Mesothelial cell of epicardium (in vitro differentiated cells): Measurements from ENCODE around the gene SFMBT2. TPM values are rescaled to one million over a fixed set of nuclear protein-coding genes. Genes with fewer than 3 reads are reported as not detected.

Experiments used
- DNase-seq, 2 experiments: peaks; one replicate each; pipeline ENCODE4 v3.0.0; 2021; ENCODE audit warnings: low spot score in 2 of 2; ENCODE audit not compliant: unreplicated experiment in 2 of 2
- H3K27ac Mint-ChIP-seq: 2 replicates; pipeline ENCODE4 v1.8.0; 2021; ENCODE audit warnings: mixed read lengths
- H3K27me3 Mint-ChIP-seq: 2 replicates; pipeline ENCODE4 v1.8.0; 2021; ENCODE audit warnings: low read depth, mixed read lengths
- H3K36me3 Mint-ChIP-seq: 2 replicates; pipeline ENCODE4 v1.8.0; 2021; ENCODE audit warnings: mixed read lengths
- H3K4me1 Mint-ChIP-seq: 2 replicates; pipeline ENCODE4 v1.8.0; 2021; ENCODE audit warnings: mixed read lengths
- H3K4me3 Mint-ChIP-seq: 2 replicates; pipeline ENCODE4 v1.8.0; 2021; ENCODE audit warnings: mild to moderate bottlenecking, moderate library complexity, mixed read lengths
- H3K9me3 Mint-ChIP-seq: 2 replicates; pipeline ENCODE4 v1.8.0; 2021; ENCODE audit warnings: mixed read lengths
- CTCF ChIP-seq: fragments of 200-600 bp; sonication (generic); IDR thresholded peaks from one replicate; pipeline ENCODE4 v1.5.0; 2021; ENCODE audit warnings: antibody characterized with exemption; ENCODE audit not compliant: unreplicated experiment
- total RNA-seq: library from RNA; stranded (reverse); gene quantifications from 3 replicates; pipeline ENCODE4 v1.2.1, GENCODE V29; 2021

Gene SFMBT2
- total RNA-seq, 1 donor from 2014 or later, result 2.3 TPM

GRCh38 chr10:7136016-7136415, 274.8 kb downstream of the SFMBT2 start:
- Mint-ChIP-seq H3K36me3 (no peaks in the 10 kb centered on the region), H3K4me1 (no peaks in the 10 kb centered on the region), H3K9me3 (peaks cover 4% of the 10 kb centered on the region), H3K27me3 (peaks cover 39% of the 10 kb centered on the region), H3K27ac (no peak overlapping the region), H3K4me3 (no peak overlapping the region)
- no peak for TF ChIP-seq CTCF
- no peak for DNase-seq

GRCh38 chr10:7135188-7135587, 275.6 kb downstream of the SFMBT2 start:
- Mint-ChIP-seq H3K4me1 (no peaks in the 10 kb centered on the region), H3K9me3 (peaks cover 4% of the 10 kb centered on the region), H3K36me3 (no peaks in the 10 kb centered on the region), H3K4me3 (no peak overlapping the region), H3K27ac (no peak overlapping the region), H3K27me3 (peaks cover 42% of the 10 kb centered on the region)
- no peak for TF ChIP-seq CTCF
- DNase-seq, result no peak

DNA sequence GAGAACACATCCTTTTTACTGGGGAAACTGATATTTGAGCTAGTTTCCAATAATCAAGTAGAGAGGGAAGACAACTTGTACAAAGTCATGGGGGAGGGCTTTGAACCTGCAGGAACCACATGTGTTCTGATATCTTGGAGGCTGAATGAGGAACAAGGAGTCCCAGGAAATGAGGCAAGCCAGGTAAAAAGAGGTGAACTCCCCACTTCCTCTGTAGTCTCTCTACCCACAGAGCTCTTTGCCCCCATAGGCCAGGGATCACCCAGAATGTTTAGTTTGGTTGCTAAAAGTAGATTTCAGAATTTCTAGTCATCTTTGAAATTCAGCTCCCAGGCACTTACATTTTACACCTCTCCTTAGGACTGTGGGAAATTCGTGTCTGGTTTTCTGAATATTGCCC, 276.4 kb downstream of the SFMBT2 start:
- Mint-ChIP-seq H3K4me3 (no peak overlapping the region), H3K9me3 (peaks cover 8% of the 10 kb centered on the region), H3K36me3 (no peaks in the 10 kb centered on the region), H3K27me3 (peaks cover 49% of the 10 kb centered on the region), H3K27ac (no peak overlapping the region), H3K4me1 (no peaks in the 10 kb centered on the region)
- TF ChIP-seq CTCF, result no peak
- no peak for DNase-seq

GRCh38 chr10:7133958-7134357, 276.9 kb downstream of the SFMBT2 start:
- Mint-ChIP-seq H3K4me3 (no peak overlapping the region), H3K4me1 (no peaks in the 10 kb centered on the region)

DNA sequence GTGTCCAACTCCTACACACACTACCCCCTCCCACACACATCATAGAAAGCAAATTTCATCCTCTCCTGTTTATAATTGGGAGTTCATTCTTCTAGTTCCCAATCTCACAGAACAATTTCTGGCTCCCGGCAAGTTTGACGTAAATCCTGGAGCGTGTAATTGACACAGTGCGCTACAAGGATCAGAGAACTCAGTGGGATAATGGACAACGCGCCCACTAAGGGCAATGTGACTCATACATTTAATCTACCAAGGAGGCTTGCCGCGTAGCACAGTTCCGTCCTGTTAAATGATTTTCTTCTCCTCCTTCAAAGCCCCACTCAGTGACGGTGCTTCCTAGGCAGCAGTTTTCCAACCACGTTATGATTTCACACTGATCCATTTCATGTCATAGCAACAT, 277.6 kb downstream of the SFMBT2 start:
- H3K4me3 Mint-ChIP-seq, result no peak overlapping the region
- no peaks in the 10 kb centered on the region for H3K4me1 Mint-ChIP-seq
- H3K36me3 Mint-ChIP-seq, result no peaks in the 10 kb centered on the region
- no peak for TF ChIP-seq CTCF
- no peak for DNase-seq
- H3K27me3 Mint-ChIP-seq, result peaks cover 61% of the 10 kb centered on the region
- no peak overlapping the region for H3K27ac Mint-ChIP-seq
- H3K9me3 Mint-ChIP-seq, result peaks cover 18% of the 10 kb centered on the region

More at GRCh38 chr10:7133958-7134357, 276.9 kb downstream of the SFMBT2 start:
- no peak for DNase-seq
- Mint-ChIP-seq H3K27ac (no peak overlapping the region), H3K27me3 (peaks cover 54% of the 10 kb centered on the region), H3K9me3 (peaks cover 12% of the 10 kb centered on the region), H3K36me3 (no peaks in the 10 kb centered on the region)
- no peak for TF ChIP-seq CTCF
